Measurements from ENCODE around the gene EPDR1. TPM values are rescaled to one million over a fixed set of nuclear protein-coding genes. Genes with fewer than 3 reads are reported as not detected.

The EPDR1 gene
- polyA plus RNA-seq, 1 experiment = 0.20 TPM

- H3K27me3 ChIP-seq (ENCODE audit: control insufficient read depth, insufficient read depth, low read length) = no peaks in the 10 kb centered on the region
- no peak overlapping the region for H3K27ac ChIP-seq (ENCODE audit: low read depth, low read length)
- H3K4me3 ChIP-seq (ENCODE audit: low read depth, low read length) = no peak overlapping the region
- TF ChIP-seq, protein P1, sequence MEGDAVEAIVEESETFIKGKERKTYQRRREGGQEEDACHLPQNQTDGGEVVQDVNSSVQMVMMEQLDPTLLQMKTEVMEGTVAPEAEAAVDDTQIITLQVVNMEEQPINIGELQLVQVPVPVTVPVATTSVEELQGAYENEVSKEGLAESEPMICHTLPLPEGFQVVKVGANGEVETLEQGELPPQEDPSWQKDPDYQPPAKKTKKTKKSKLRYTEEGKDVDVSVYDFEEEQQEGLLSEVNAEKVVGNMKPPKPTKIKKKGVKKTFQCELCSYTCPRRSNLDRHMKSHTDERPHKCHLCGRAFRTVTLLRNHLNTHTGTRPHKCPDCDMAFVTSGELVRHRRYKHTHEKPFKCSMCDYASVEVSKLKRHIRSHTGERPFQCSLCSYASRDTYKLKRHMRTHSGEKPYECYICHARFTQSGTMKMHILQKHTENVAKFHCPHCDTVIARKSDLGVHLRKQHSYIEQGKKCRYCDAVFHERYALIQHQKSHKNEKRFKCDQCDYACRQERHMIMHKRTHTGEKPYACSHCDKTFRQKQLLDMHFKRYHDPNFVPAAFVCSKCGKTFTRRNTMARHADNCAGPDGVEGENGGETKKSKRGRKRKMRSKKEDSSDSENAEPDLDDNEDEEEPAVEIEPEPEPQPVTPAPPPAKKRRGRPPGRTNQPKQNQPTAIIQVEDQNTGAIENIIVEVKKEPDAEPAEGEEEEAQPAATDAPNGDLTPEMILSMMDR (IDR thresholded peaks at IDR 0.05; ENCODE audit: low read depth, low read length) = no peak
- H3K9me3 ChIP-seq (ENCODE audit: control insufficient read depth, insufficient read depth, low read length) = peaks cover 4% of the 10 kb centered on the region; the same call in 1 of the 2 replicates
- ChIA-PET CTCF (no interaction called here), POLR2A (no interaction called here)
- no peak for DNase-seq (ENCODE audit: low read depth, low spot score)
These were observed 54.3 kb downstream of the EPDR1 start for GRCh38 chr7:37974711-37975110.

DNA sequence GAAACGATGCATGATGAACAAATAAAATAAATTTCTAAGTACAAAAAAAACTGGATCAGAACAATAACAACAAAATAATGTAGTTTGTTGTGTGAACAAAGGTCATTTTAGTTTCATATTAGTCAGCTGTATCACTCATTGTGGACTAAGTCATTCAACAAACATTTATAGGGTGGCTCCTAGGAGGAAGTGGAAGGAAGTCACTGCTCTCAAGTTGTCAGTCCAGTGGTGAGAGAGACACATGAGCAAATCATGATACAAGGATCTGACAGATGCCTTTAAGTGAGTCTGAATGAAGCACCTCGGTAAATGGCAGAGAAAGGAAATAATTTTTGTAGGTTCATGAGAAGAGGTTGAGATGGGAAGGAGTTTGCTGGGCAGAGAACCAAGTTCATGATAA is 56.8 kb downstream of the EPDR1 start:
- POLR2A ChIA-PET = no interaction called here

GRCh38 chr7:37981664-37982063 is 61.2 kb downstream of the EPDR1 start:
- H3K27ac ChIP-seq (ENCODE audit: low read depth, low read length) = no peak overlapping the region
- CTCF ChIA-PET = no interaction called here
- no peaks in the 10 kb centered on the region for H3K27me3 ChIP-seq (ENCODE audit: control insufficient read depth, insufficient read depth, low read length)
- TF ChIP-seq, protein P1 (IDR thresholded peaks at IDR 0.05; ENCODE audit: low read depth, low read length) = no peak
- H3K9me3 ChIP-seq (ENCODE audit: control insufficient read depth, insufficient read depth, low read length) = peaks cover 3% of the 10 kb centered on the region
- no peak for DNase-seq (ENCODE audit: low read depth, low spot score)
- no peak overlapping the region for H3K4me3 ChIP-seq (ENCODE audit: low read depth, low read length)
- POLR2A ChIA-PET = no interaction called here

More for the DNA sequence above, 56.8 kb downstream of the EPDR1 start:
- CTCF ChIA-PET = no interaction called here
- Histone ChIP-seq H3K9me3 (ENCODE audit: control insufficient read depth, insufficient read depth, low read length) (peaks cover 3% of the 10 kb centered on the region; the same call in 1 of the 2 replicates), H3K27ac (ENCODE audit: low read depth, low read length) (no peak overlapping the region), H3K27me3 (ENCODE audit: control insufficient read depth, insufficient read depth, low read length) (no peaks in the 10 kb centered on the region), H3K4me3 (ENCODE audit: low read depth, low read length) (no peak overlapping the region)
- no peak for DNase-seq (ENCODE audit: low read depth, low spot score)
- TF ChIP-seq, protein P1 (IDR thresholded peaks at IDR 0.05; ENCODE audit: low read depth, low read length) = no peak

DNA sequence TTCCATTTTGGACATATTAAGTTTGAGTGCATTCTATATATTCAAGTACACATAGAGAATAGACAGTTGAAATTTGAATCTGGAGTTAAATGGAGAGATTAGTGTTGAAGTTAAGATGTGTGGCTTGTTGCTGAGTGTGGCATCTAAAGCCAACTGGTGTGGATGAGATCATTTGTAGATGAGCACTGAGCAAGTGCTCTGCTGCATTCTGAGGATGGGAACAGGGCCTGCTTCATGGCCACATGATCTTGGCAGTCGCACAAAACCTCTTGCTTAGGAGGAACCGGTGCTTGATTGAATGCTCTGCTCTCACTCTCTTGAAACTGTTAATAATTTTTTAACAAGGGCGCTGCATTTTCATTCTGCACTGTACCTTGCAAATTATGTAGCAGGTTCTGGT is 62.0 kb downstream of the EPDR1 start:
- TF ChIP-seq, protein P1 (IDR thresholded peaks at IDR 0.05; ENCODE audit: low read depth, low read length) = no peak
- Histone ChIP-seq H3K27me3 (ENCODE audit: control insufficient read depth, insufficient read depth, low read length) (no peaks in the 10 kb centered on the region), H3K4me3 (ENCODE audit: low read depth, low read length) (no peak overlapping the region), H3K9me3 (ENCODE audit: control insufficient read depth, insufficient read depth, low read length) (peaks cover 3% of the 10 kb centered on the region), H3K27ac (ENCODE audit: low read depth, low read length) (no peak overlapping the region)
- DNase-seq (ENCODE audit: low read depth, low spot score) = no peak
- ChIA-PET POLR2A (no interaction called here), CTCF (no interaction called here)

DNA sequence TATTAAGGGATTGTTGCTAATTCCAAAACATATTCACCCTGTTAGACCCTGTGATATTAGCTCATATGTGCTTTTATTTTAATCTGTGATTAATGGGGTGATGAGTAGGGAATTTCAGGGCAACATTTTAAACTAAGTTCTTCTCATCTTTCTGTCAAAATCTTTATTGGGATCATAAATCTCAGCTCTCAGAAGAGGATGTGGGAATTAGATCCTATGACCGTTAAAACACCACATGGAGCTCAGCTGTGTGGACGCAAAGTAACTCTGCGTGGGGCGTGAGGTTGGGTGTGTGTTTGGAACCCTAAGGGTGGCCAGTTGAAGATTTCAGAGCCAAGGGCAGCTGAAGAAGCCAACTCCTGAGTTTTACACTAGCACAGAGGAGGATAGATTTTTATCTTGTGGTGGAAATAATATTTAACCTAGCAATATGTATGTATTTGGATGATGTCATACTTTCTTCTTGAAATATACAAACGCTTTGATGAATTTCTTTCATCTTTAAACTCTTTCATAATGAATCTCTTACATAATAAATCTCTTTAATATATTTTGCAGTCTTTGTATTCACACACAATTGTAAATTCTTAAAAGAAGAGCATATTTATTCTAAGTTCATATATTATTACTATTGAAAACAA is 64.4 kb downstream of the EPDR1 start:
- CTCF ChIA-PET = no interaction called here
- no peak for DNase-seq (ENCODE audit: low read depth, low spot score)
- H3K27me3 ChIP-seq (ENCODE audit: control insufficient read depth, insufficient read depth, low read length) = no peaks in the 10 kb centered on the region
- TF ChIP-seq, protein P1 (IDR thresholded peaks at IDR 0.05; ENCODE audit: low read depth, low read length) = no peak
- POLR2A ChIA-PET = no interaction called here
- no peak overlapping the region for H3K27ac ChIP-seq (ENCODE audit: low read depth, low read length)
- H3K4me3 ChIP-seq (ENCODE audit: low read depth, low read length) = no peak overlapping the region
- peaks cover 3% of the 10 kb centered on the region for H3K9me3 ChIP-seq (ENCODE audit: control insufficient read depth, insufficient read depth, low read length)

Measured in AG04450 (cell line).